Tibial artery (tissue), 4 donors: Measurements from ENCODE around the gene ARL11.
"Not testable (repeated sequence)": the region's sequence is repeated elsewhere in the genome, so short reads cannot be mapped to it uniquely, and the experiment has no call there.

Experiments used
- DNase-seq, 2 donors: peaks; one replicate each; pipeline ENCODE4 v3.0.0-alpha.2; 2019
- H3K27ac ChIP-seq, 2 donors: fragments of 200-600 bp; sonication (generic) in 1 of 2; 1 replicate in 1 of 2; 2 replicates in 1 of 2; pipeline ENCODE4 v1.5.1; 2018 to 2019; ENCODE audit warnings: mild to moderate bottlenecking in 1 of 2
- H3K27me3 ChIP-seq, 2 donors: fragments of 200-600 bp; sonication (generic) in 1 of 2; one replicate each; pipeline versions ENCODE4 v1.5.1 to v1.6.0; 2016 to 2019
- H3K36me3 ChIP-seq, 3 donors: fragments of 200-600 bp; sonication (generic) in 2 of 3; one replicate each; pipeline ENCODE4 v1.5.1; 2016 to 2019; ENCODE audit warnings: mild to moderate bottlenecking in 2 of 3
- H3K4me1 ChIP-seq, 4 donors: fragments of 200-600 bp; sonication (generic) in 2 of 4; 1 replicate in 3 of 4; 2 replicates in 1 of 4; pipeline ENCODE4 v1.5.1; 2016 to 2019
- H3K4me3 ChIP-seq, 2 donors: fragments of 200-600 bp; sonication (generic) in 1 of 2; 1 replicate in 1 of 2; 2 replicates in 1 of 2; pipeline ENCODE4 v1.5.1; 2018 to 2019; ENCODE audit warnings: mild to moderate bottlenecking in 2 of 2
- H3K9me3 ChIP-seq, 3 donors: fragments of 200-600 bp; sonication (generic) in 1 of 3; one replicate each; pipeline ENCODE4 v1.5.1; 2016 to 2019
- intact Hi-C: fragments of 100-400 bp; cut with DNase I; formaldehyde crosslinking; loops from one replicate; pipeline ENCODE4 v1.15.0; 2023; ENCODE audit warnings: low total_unique reads
- TF ChIP-seq, protein P1 (sequence below), 2 experiments: fragments of 200-600 bp in 1 of 2; fragments of 450-650 bp in 1 of 2; IDR thresholded peaks; one replicate each; pipeline ENCODE4 v1.5.1; 2017 to 2019; ENCODE audit warnings: antibody characterized with exemption in 2 of 2, mild to moderate bottlenecking in 1 of 2, moderate library complexity in 1 of 2

ARL11 gene

DNA sequence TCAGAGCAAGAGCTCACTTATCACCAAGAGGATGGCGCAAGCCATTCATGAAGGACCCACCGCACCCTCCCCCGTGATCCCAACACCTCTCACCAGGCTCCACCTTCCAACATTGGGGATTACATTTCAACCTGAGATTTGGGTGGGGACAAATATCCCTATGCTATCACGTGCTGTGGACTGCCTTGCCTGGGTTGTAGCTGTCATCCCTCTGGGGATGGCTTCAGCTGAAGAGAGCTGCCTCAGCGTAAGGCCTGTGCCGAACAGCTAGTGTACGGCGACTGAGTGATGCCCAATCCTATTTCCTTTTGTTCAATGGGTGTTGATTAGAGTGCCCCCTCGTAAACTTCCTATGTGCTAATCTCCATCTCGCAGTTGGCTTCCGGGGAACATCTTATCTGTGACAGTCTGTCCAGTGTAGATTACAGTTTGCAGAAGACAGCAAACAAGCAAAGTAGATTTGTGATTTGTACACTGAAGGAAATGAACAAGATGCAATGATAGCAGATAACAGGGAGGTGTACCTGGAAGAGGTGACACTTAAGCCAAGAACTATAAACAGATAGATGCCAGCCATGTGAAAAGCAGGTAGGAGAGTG, 31.2 kb upstream of the ARL11 start:
- Histone ChIP-seq H3K4me1 (no peaks in the 10 kb centered on the region), H3K27ac (no peak overlapping the region), H3K27me3 (no peaks in the 10 kb centered on the region), H3K4me3 (no peak overlapping the region), H3K9me3 (no peaks in the 10 kb centered on the region), H3K36me3 (no peaks in the 10 kb centered on the region)
- TF ChIP-seq, protein P1, sequence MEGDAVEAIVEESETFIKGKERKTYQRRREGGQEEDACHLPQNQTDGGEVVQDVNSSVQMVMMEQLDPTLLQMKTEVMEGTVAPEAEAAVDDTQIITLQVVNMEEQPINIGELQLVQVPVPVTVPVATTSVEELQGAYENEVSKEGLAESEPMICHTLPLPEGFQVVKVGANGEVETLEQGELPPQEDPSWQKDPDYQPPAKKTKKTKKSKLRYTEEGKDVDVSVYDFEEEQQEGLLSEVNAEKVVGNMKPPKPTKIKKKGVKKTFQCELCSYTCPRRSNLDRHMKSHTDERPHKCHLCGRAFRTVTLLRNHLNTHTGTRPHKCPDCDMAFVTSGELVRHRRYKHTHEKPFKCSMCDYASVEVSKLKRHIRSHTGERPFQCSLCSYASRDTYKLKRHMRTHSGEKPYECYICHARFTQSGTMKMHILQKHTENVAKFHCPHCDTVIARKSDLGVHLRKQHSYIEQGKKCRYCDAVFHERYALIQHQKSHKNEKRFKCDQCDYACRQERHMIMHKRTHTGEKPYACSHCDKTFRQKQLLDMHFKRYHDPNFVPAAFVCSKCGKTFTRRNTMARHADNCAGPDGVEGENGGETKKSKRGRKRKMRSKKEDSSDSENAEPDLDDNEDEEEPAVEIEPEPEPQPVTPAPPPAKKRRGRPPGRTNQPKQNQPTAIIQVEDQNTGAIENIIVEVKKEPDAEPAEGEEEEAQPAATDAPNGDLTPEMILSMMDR (IDR thresholded peaks at IDR 0.05): no peak
- DNase-seq: no peak
- intact Hi-C loops: no loop called here

DNA sequence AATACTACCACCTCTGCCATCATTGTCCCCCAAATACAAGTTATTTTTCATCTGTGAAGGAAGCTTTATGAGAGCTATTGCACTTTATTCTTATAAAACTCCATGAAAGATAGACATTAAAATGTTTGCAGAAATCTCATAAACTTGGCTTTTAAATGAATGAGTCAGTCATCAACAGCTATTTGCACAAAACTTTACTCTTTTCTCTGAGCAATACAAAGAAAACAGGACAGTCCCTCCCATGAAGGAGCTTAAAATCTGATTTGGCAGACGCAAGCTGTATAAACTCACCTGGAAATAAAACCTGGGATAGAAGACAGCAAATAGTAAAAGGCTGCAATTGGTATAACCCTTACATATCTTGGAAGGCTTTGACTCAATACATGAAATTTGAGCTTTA, 26.3 kb upstream of the ARL11 start:
- intact Hi-C loops: loop anchor here (10.0 kb wide), 1 partner anchor 47 kb away; no protein-coding TSS in a partner anchor

DNA sequence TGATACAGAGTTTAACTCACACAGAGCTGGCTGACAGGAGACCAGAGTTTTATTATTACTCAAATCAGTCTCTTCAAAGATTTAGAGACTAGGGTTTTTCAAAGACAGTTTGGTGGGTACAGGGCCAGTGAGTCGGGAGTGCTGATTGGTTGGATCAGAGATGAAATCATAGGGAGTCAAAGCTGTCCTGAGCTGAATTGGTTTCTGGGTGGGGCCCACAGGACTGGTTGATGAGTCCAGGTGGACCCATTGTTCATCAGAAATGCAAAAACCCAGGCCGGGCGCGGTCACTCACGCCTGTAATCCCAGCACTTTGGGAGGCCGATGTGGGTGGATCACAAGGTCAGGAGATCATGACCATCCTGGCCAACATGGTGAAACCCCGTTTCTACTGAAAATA, 25.7 kb upstream of the ARL11 start:
- DNase-seq, H3K27me3 ChIP-seq, H3K9me3 ChIP-seq, H3K27ac ChIP-seq, H3K36me3 ChIP-seq, H3K4me3 ChIP-seq, H3K4me1 ChIP-seq: not testable (repeated sequence)
- intact Hi-C loops: loop anchor here (10.0 kb wide), 1 partner anchor 48 kb away; no protein-coding TSS in a partner anchor

More for the DNA sequence above, 26.3 kb upstream of the ARL11 start:
- H3K9me3 ChIP-seq: no peaks in the 10 kb centered on the region
- TF ChIP-seq, protein P1 (IDR thresholded peaks at IDR 0.05): no peak
- DNase-seq: no peak
- no peaks in the 10 kb centered on the region for H3K36me3 ChIP-seq
- H3K4me3 ChIP-seq: no peak overlapping the region
- no peaks in the 10 kb centered on the region for H3K27me3 ChIP-seq
- no peak overlapping the region for H3K27ac ChIP-seq
- H3K4me1 ChIP-seq: peaks cover 0 to 4% (median 0%) of the 10 kb centered on the region in 4 donors

DNA sequence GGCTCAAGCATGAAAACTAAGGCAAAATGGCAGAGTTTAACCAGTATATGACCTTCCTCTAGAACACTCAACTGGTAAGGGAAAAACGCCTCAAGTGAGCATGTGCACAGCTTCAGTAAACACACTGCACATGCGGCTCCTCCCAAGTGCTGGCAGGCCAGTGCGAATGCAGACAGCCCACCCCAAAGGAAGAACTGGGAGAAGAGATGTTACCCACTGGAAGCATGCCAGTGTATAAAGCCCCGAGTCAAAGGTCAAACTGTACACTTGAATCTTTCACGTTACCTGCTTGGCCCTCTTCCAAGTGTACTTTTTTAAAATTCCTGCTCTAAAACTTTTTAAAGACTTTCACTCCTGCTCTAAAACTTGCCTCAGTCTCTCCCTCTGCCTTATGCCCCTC, 23.7 kb upstream of the ARL11 start:
- Histone ChIP-seq H3K27me3 (no peaks in the 10 kb centered on the region), H3K4me1 (peaks cover 0 to 4% (median 0%) of the 10 kb centered on the region in 4 donors), H3K36me3 (no peaks in the 10 kb centered on the region), H3K9me3 (no peaks in the 10 kb centered on the region), H3K4me3 (no peak overlapping the region), H3K27ac (no peak overlapping the region)
- TF ChIP-seq, protein P1 (IDR thresholded peaks at IDR 0.05): no peak
- DNase-seq: no peak
- intact Hi-C loops: loop anchor here (10.0 kb wide), 1 partner anchor 50 kb away; no protein-coding TSS in a partner anchor

DNA sequence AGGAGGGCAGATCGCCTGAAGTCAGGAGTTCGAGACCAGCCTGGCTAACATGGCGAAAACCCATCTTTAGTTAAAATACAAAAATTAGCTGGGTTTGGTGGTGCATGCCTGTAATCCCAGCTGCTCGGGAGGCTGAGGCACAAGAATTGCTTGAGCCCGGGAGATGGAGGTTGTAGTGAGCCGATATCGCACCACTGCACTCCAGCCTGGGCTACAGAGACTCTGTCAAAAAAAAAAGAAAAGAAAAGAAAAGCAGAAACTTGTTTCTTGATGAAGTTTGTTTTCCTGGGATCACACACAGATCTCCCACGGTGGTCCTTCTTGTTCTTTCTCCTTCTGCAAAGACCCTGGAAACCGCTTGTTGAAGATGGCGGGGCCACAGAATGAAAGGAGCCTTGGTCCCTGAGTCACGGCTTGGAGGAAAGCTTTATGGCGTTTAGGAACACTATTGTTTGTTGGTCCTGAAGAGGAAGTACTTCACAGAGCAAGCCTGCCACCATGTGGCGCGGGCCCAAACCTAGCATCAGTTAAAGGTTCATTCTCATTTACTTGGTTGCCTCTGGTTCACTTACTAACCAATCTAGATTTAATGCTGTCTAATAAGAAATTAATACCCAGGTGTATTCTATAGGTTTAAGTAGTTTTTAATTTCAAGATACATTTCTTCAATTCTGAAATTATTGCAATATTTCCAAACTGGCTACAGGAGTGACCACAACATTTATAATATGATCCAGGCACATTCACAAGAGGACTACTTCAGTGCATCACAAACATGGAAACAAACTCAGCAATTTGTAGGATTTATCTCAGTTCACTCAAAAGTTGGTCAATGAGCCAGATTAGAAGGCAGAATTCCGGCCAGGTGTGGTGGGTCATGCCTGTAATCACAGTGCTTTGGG, 21.3 kb upstream of the ARL11 start:
- TF ChIP-seq, protein P1 (IDR thresholded peaks at IDR 0.05): peak; percentile 78 to 79

DNA sequence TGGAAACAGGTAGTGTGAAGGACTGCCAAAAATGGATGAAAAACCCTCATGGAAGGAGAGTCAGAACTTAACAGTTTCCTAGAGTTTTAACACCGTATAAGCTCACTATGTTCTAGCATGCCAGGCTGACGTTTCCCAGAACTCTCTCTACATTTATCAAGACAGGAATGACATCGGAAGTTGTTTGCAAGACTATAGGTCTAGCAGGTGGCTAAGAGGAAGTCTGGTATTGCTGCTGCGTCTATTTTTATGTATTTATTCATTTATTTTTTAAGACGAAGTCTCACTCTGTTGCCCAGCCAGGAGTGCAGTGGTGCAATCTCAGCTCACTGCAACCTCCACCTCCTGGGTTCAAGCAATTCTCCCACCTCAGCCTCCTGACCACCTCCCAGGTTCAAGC, 20.5 kb upstream of the ARL11 start:
- intact Hi-C loops: loop anchor here (10.0 kb wide), 1 partner anchor 53 kb away; no protein-coding TSS in a partner anchor
- H3K4me3 ChIP-seq: no peak overlapping the region

More for the DNA sequence above, 21.3 kb upstream of the ARL11 start:
- H3K4me1 ChIP-seq: peaks cover 0 to 4% (median 0%) of the 10 kb centered on the region in 4 donors
- H3K27ac ChIP-seq: peak overlapping the region in 1 of 2 donors; percentile 22
- intact Hi-C loops: loop anchor here (10.0 kb wide), 1 partner anchor 52 kb away; no protein-coding TSS in a partner anchor
- H3K27me3 ChIP-seq: no peaks in the 10 kb centered on the region
- H3K9me3 ChIP-seq: no peaks in the 10 kb centered on the region
- H3K36me3 ChIP-seq: no peaks in the 10 kb centered on the region
- peak; percentile 88 to 90 for DNase-seq
- peak overlapping the region; percentile 40 to 43 for H3K4me3 ChIP-seq

More for the DNA sequence above, 20.5 kb upstream of the ARL11 start:
- Histone ChIP-seq H3K36me3 (no peaks in the 10 kb centered on the region), H3K9me3 (no peaks in the 10 kb centered on the region), H3K27me3 (no peaks in the 10 kb centered on the region), H3K27ac (no peak overlapping the region), H3K4me1 (peaks cover 0 to 4% (median 0%) of the 10 kb centered on the region in 4 donors)
- TF ChIP-seq, protein P1 (IDR thresholded peaks at IDR 0.05): no peak
- no peak for DNase-seq
